Activated CD4-positive, CD25-positive, alpha-beta regulatory T cell treated with anti-CD3 and anti-CD28 coated beads, Interleukin-2, amount 50 U/mL, for 72 hours (primary cell): ENCODE results near the gene TTC32.

Experiments
- DNase-seq: peaks from one replicate; pipeline ENCODE4 v3.0.0; 2021

The TTC32 gene

GRCh38 chr2:19848029-19848750 is 53.6 kb downstream of the TTC32 start:
- no peak for DNase-seq

DNA sequence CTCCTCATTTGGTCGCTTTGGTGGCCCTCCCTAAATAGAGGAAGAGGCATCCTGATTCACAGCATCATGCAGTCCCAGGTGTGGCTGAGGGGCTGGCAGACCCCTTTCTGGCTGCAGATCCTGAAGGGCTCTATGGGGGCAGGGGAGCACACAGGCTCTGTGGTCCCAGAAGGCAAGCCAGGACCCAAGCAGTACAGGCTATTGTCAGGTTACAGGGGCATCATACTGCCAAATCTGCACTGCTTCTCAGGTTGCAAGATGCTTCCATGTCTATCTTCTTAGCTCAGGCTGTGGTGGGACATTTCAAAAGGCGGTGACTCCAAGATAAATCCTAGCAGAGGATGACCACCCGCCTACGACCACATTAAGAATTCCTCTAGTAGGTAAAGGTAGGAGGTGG is 54.3 kb downstream of the TTC32 start:
- no peak for DNase-seq
